HG02588 (cell line): ENCODE measurements around the gene TTC9B.

Experiments used
- ATAC-seq: cut with Tn5 transposase; IDR thresholded peaks from one replicate; pipeline ENCODE4 v1.9.1; 2021; ENCODE audit warnings: mild to moderate bottlenecking, moderate library complexity; ENCODE audit not compliant: unreplicated experiment

The TTC9B gene

GRCh38 chr19:40217934-40218890, at the start of gene TTC9B:
TTC9B (minus strand) TSS chr19:40218384; CDS start chr19:40218381, 3 bp downstream.
- ATAC-seq, result no peak

DNA sequence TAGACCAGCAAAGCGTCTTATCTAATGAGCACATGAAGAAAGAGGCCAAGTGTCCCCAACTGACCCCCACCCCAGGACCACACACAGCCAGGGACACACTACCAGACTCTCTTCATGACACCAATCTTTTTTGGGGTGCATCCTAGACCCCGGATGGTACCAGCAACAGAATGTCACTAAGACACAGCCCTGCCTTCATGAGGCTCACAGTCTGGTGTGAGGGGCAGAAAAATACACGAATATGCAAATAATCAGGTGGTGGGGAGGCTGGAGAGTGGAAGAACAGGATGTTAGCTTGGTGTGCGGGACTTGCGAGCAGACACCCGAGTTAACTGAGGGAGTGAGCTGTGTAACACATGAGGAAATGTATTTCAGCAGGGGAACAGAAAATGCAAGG, 49.4 kb upstream of the TTC9B start:
- ATAC-seq, result no peak

DNA sequence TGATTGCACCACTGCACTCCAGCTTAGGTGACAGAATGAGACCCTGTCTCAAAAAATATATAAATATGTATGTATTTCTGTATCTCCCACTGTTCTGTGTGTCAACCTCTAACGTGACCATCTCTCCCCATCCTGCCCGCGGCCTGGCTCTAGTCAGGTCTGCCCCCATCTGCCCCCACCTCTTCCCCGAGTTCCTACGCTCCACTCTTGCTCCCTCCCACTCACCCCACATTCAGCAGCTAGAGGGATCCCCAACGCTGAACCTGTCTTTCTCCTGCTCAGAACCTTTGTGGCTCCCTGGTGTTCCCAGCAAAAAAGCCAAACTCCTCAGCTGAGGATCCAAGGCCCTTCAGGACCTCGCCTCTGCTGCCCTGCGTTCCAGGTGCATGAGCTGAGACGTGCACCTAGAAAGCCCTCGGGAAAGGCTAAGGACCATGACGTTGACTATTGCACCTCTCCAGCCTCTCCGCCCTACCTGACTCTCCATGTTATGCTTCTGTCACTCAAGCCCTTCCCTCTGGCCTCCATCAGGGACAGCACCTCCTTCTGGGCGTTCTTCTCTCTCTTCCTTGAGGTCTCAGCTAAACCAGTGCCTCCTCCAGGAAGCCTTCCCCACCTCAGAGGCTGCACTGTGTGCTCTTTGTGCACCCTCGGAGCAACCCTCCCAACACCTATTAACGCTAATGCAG, 48.9 kb upstream of the TTC9B start:
- ATAC-seq, result no peak

DNA sequence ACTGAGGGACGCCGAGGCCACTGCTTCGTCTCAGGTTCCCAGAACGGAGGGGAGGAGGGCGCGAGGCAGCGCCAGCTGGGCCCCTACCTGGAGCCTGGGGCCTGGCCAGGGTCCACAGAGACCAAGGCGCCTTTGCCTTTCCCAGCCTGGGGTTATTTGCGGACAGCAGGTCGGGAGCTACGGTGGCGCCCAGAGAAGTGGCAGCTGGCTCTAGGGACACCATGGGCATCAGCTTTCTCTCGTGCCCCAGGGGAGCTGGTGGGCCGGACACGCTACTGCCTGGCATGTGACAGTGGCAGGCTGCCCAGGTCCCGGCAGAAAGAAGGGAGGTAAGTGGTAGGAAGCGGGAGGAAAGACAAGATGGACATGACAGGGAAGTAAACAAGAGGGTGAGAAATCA, 47.9 kb upstream of the TTC9B start:
- no peak for ATAC-seq

GRCh38 chr19:40265763-40266099, 47.5 kb upstream of the TTC9B start:
- no peak for ATAC-seq

GRCh38 chr19:40265055-40265762, 47.0 kb upstream of the TTC9B start:
- no peak for ATAC-seq

DNA sequence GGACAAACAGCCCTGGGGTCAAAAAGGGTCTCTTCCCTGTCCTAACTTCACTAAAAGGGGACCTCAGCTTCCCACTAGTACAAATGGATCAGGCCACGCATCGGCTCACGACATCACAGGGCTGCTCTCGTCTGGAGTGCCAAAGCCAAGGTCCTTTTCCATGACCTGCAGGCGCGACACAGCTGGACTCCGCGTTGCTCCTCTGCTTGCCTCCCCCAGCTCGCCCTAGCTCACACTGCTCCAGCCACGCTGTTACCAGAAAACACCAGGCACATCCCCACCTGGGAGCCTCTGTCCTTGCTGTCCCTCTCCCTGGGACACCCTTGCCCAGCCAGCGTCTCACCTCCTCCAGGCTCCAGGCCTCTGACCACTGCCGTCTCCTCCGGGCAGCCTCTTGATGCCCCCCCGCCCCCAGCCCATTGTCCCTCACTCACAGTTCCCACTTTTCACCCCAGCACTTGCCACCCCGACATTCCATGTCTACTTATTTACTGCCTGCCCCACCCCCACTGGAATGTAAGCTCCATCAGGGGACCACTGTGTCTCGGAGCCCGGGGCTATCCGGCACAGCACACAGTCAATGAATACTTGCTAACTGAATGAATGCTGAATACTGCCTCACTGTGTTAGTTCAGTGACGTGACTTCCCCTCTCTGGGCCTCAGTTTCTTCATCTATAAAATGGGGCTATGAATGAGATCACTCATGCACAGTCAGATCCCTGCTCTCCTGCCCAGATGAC, 46.3 kb upstream of the TTC9B start:
- no peak for ATAC-seq

DNA sequence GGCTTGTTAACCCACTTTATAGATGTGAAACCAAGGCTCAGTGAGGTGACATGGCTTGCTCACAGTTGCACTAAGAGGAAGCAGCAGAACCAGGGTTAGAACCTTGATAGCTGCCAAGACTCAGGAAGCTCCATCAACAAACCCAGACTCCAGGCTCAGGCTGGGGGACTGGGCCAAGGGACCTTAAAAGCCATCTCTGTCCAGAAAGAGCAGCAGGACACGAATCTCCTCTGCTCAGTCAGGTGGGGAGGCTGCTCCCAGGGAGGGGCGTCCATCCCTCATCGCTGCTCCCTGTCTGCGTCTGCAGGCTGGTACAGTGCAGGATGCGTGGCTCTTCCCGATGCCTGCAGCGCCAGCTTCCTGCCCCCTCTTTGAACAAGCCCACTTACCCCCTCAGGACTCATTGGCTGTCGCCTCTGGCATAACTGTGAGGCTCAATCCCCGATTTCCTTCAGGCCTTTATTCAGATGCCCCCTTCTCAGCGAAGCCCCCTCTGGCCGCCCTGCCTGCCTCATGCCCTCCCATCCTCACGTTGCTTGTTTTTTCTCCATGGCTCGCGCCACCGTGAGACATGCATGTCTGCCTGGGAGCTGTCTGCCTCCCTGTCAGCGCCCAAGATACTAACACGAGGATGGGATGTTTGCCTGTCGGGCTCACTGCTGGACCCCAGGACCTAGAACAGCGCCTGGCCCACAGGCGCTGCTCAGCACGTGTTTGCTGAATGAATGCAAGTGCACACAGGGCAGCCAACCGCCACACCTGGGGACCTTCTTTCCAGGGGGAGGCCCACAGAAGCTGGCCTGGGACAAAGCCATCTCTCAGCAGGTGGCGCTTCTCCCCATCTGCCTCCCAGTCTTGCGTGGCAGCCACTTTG, 45.5 kb upstream of the TTC9B start:
- no peak for ATAC-seq

GRCh38 chr19:40262422-40262821, 44.2 kb upstream of the TTC9B start:
- no peak for ATAC-seq

GRCh38 chr19:40261631-40262030, 43.4 kb upstream of the TTC9B start:
- ATAC-seq, result no peak

- ATAC-seq, result no peak
These were observed 38.9 kb upstream of the TTC9B start for GRCh38 chr19:40257096-40257517.

DNA sequence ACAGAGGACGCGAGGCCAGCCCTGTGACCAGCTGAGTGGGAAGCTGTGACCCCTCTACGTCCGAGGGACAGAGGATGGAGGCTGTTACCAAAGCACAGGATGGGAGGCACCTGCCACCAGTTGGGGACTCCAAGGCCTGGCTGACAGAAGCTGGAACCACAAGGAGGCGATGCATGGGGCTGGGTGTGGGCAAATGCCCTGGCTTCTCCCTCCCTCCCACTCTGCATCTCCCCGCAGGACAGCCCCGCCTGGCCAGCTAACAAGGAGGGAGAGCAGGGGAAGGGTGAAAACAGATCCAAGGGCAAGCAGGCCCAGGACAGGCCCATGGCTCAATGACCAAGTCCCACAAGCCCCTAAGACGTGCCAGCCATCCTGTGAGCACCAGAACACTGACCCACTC, 38.3 kb upstream of the TTC9B start:
- ATAC-seq, result no peak

GRCh38 chr19:40255619-40256166, 37.5 kb upstream of the TTC9B start:
- no peak for ATAC-seq

DNA sequence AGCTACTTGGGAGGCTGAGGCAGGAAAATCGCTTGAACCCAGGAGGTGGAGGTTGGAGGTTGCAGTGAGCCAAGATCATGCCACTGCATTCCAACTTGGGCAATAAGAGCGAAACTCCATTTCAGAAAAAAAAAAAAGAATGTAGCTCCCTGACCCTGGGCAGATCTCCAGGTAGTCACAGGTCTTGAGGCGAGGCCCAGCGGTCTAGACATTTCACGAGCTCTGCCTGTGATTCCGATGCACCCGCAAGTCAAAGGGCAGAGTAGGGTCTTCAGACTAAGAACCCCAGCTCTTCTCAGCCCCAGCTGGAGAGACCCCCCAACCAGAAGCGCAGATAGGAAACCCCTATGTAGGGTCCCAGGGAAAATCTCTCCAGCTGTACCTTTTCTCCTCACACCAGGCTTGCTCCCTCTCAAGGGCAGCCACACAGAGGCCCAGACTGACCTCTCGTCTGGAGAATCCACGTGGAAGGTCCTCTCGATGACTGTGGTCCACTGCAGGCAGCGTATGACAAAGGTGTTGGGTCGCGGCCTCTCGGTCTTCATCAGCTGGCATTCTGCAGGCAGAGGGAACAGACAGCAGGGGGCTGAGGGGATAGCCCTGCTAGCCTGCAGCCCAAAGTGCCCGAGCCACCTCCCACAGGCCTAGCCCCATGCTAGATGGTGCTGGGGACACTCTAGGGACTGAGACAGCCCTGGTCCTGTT, 36.7 kb upstream of the TTC9B start:
- ATAC-seq, result no peak

- ATAC-seq, result no peak
These were observed 35.5 kb upstream of the TTC9B start for GRCh38 chr19:40253611-40254092.

- ATAC-seq, result no peak
These were observed 34.2 kb upstream of the TTC9B start for GRCh38 chr19:40252395-40252794.

- ATAC-seq, result no peak
These were observed 33.8 kb upstream of the TTC9B start for GRCh38 chr19:40251991-40252390.

DNA sequence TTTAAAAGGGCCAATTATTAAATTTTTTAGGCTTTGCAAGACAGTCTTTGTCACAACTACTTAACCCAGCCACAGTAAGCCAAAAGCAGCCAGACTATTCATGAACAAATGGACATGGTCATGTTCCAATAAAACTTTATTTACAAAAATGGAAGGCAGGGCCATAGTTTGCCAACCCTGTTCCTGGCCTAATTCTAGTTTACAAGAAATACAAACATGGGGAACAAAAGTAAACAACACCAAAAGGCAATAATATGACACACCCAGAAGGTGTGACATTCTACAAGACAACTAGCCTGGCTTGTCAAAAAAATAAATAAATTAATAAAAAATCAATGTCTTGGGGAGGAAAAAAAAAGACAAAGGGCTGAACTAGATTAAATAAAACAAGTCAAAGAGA, 33.1 kb upstream of the TTC9B start:
- ATAC-seq, result no peak

DNA sequence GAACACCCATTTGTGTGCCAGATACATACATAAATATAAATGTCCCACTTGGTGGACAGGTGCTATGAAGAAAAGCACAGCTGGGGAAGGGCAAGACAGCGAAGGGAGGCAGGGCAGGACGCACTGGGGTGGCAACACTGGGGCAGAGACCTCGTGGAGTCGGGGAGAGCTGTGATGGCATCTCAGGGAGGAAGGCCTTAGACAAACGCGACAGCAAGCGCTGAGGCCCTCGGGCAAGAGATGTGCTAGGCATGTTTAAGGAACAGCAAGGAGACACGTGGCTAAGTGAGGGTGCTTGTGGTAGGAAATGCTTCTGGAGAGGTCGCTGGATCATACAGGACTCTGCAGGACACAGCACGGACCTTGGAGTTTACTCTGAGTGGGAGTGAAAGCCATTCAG, 31.6 kb upstream of the TTC9B start:
- no peak for ATAC-seq
